SK-N-MC (cell line): Measurements from ENCODE around the gene CLDN6.
"Not testable (repeated sequence)": the region's sequence is repeated elsewhere in the genome, so short reads cannot be mapped to it uniquely, and the experiment has no call there.

Experiments
- EZH2 ChIP-seq: fragments of 200-600 bp; sonication (generic); IDR thresholded peaks from one replicate; pipeline ENCODE4 v1.6.1; 2017; ENCODE audit warnings: antibody characterized with exemption
- POLR2AphosphoS5 ChIP-seq: IDR thresholded peaks from 2 replicates; pipeline ENCODE4 v1.6.1; 2012; ENCODE audit warnings: mild to moderate bottlenecking, low read depth, low read length, borderline replicate concordance

DNA sequence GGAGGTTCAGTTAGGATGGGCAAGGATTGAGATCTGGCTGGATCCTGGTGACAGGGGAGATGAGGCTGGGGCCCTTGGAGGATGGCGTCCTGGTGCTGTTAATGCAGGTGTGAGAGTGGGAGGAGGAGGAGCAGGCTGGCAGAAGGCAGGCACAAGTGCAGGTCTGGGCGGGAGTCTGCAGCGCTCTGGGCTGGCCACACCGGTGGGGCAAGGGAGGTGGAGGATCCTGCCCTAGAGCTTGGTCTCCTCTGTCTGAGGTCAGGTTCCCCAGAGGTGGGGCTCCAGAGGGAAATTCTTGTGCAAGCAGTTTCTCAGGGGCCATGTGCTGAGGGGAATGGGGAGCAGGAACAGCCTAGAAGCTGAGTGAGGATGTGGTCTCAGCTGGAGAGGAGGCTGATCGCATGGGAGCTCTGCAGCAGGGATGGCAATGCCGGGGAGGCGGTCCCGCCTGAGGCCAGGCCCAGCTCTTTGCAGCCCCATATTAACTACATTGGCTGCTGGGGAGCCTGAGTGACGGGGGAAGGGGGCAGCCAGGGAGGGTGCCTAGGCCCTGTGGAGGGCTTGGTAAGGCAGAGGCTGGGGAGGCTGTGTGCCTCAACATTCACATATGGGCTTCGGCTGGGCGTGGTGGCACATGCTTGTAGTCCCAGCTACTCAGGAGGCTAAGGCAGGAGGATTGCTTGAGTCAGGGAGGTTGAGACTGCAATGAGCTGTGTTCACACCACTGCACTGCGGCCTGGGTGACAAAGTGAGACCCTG lies 34.8 kb upstream of the CLDN6 start:
- not testable (repeated sequence) for TF ChIP-seq POLR2AphosphoS5, EZH2
